Activated T-cell treated with anti-CD3 and anti-CD28 coated beads, Interleukin-2, amount 50 U/mL, for 1 hour (primary cell): ENCODE results near the gene R3HDM2.
"Not testable (repeated sequence)": the region's sequence is repeated elsewhere in the genome, so short reads cannot be mapped to it uniquely, and the experiment has no call there.

Experiments
- DNase-seq: peaks from one replicate; pipeline ENCODE4 v3.0.0-alpha.2; 2020

The R3HDM2 gene

GRCh38 chr12:57320639-57321038, 110.2 kb downstream of the R3HDM2 start:
- DNase-seq = no peak

GRCh38 chr12:57319678-57320469, 111.0 kb downstream of the R3HDM2 start:
- DNase-seq = no peak

DNA sequence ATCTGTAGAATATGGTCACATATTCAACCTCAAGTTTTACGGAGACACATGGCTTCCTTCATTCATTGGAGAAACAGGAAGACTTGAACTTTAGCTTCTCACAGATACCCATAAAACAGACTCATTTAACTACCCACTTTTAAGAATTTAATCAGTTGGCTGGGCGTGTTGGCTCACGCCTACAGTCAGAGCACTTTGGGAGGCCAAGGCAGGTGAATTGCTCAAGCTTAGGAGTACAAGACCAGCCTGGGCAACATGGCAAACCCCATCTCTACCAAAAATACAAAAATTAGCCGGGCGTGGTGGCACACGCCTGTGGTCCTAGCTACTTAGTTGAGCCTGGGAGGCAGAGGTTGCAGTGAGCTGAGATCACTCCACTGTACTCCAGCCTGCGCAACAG, 115.2 kb downstream of the R3HDM2 start:
- DNase-seq = no peak

DNA sequence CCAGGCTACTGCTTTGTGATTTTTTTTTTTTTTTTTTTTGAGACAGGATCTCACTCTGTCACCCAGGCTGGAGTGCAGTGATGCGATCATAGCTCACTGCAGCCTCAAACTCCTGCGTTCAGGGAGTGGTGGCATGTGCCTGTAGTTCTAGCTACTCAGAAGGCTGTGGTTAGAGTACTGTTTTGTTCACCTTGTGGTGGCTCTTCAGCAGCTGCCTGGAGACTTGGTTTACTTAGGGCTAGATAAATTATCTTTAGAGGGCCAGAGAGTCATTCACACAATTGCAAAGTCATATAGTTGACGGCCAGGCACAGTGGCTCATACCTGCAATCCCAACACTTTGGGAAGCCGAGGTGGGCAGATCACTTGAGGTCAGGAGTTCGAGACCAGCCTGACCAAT, 118.6 kb downstream of the R3HDM2 start:
- not testable (repeated sequence) for DNase-seq

DNA sequence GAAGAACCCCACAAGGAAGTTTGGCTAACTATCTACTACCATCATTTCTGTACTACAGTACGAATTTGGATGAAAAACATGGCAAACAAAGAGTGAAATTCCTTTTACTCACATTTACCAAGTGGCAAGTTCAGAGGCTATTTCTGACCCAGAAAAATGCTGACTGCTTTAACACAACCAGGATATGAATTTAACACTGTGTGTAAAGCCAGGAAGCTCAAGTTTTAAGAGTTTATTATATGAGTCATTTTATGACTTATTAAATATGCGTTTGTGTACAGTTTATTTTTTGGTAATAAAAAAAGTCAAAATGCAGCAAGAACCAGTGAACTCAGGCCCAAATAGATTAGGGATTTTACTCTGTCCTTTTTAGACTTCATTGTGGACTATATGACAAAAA, 121.4 kb downstream of the R3HDM2 start:
- DNase-seq = no peak

DNA sequence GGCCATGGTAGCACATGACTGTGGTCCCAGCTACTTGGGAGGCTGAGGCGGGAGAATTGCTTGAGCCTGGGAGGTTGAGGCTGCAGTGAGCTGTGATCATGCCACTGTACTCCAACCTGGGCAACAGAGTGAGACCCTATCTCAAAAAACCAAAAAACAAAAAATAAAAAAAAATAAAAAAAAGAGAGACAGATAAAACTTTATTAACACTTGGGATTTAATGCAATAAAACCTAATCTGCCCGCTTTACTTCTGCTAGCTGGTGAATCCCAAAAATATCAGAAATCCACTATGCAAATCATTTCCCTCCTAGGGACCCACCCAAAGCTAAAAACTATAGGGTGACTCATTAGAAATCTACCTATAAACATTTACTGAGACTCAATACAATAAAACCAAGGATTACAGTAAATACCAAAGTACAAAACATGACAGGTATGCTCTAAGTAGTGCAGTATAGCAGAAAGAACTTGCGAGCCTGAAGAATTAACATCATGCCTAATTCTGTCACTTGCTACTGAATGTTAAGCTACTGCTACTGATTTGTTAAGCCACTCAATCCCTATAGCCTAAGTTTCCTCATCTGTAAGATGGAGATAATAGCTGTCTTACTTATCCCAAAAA, 129.8 kb downstream of the R3HDM2 start:
- DNase-seq = no peak

DNA sequence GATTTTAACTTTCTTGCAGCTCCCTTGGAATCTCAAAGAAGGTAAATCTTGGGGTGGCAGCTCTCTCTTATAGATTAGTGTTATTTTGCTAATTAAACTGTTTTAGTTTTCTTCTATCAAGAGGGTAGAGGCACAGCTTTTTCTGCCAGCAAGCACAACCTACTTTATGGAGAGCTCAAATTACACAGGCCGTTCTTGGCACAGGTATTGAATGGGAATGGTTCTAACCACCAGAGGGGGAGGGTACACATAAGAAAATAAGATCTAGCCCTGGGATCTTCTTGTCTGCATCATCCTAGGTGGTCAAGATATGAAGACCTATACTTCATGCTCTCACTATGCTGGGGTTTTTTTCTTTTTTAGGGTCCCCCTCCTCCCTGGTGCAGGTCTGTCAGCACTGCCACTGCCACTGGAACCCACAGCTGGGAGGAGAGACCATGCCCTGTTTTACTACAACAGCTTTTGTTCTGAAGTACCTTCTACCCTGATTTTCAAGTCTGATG, 131.3 kb downstream of the R3HDM2 start:
- DNase-seq = no peak

DNA sequence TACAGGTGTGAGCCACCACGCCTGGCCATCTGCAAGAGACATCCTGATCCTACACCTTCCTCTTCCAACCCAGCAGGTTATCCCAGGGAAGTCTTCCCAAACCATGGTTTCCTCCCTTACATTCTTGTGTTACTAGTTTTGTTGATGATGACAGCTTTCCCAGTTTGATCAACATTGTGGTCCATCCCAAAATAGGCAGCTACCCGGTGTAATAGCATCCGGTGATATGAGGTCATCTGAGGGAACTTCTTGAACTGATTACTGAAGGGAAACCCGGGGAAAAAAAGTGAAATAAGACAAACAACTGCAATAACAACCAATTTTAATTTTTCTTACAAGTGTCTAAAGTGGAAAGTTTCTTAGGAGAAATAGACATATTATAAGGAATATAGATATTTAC, 134.6 kb downstream of the R3HDM2 start:
- DNase-seq = no peak

DNA sequence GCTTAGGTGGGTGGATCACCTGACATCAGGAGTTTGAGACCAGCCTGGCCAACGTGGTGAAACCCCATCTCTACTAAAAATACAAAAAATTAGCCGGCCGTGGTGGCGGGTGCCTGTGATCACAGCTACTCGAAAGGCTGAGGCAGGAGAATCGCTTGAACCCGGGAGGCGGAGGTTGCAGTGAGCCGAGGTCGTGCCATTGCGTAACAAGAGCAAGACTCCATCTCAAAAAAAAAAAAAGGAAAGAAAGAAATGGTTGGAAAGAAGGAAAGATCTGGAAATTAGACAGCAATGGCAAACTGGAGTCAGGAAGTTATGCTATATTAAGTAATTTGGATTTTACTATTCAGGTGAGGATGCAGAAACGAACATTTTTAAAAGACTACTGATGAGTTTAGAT, 148.8 kb downstream of the R3HDM2 start:
- DNase-seq = not testable (repeated sequence)

DNA sequence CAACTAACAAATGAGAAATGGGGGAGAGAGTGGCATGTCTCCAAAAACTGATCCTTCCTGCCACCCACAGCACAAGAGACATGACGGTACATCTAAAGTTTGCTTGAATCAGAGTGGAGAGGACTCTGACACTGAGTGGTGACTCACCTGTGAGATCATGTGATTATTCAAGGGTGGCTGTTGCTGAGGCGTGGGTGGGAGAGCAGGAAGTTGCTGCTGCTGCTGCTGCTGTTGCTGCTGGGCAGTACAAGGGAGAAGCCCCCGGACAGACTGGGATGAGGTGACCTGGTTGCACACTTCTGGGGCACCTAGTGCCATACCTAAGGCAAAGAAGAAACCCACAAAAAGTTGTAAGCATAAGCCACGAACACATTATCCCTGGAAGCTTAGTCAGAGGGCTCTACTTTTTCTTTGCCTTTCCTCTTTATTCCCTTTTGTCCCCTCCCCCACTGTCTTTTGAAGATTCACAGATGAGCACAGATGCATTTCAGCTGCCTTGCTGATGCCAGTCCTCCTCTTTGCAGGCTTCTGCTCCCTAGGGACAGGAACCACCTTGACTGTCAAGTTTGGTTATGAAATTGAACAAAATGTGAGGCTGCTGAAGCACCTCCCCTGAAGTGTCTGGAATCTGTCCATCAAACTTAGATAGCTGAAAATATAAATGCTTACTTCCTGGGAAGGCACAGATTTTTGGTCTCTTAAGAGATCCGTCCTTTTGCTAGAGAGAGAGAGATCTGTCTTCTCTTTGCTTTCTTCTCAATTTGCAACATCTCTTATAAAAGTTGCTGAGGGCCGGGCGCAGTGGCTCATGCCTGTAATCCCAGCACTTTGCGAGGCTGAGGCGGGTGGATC, 150.4 kb downstream of the R3HDM2 start:
- DNase-seq = peak; percentile 57

GRCh38 chr12:57278465-57279381, 152.1 kb downstream of the R3HDM2 start:
- DNase-seq = no peak

GRCh38 chr12:57276935-57277563, 153.8 kb downstream of the R3HDM2 start:
- no peak for DNase-seq

GRCh38 chr12:57276233-57276632, 154.6 kb downstream of the R3HDM2 start:
- DNase-seq = not testable (repeated sequence)

GRCh38 chr12:57273516-57273915, 157.3 kb downstream of the R3HDM2 start:
- DNase-seq = no peak

DNA sequence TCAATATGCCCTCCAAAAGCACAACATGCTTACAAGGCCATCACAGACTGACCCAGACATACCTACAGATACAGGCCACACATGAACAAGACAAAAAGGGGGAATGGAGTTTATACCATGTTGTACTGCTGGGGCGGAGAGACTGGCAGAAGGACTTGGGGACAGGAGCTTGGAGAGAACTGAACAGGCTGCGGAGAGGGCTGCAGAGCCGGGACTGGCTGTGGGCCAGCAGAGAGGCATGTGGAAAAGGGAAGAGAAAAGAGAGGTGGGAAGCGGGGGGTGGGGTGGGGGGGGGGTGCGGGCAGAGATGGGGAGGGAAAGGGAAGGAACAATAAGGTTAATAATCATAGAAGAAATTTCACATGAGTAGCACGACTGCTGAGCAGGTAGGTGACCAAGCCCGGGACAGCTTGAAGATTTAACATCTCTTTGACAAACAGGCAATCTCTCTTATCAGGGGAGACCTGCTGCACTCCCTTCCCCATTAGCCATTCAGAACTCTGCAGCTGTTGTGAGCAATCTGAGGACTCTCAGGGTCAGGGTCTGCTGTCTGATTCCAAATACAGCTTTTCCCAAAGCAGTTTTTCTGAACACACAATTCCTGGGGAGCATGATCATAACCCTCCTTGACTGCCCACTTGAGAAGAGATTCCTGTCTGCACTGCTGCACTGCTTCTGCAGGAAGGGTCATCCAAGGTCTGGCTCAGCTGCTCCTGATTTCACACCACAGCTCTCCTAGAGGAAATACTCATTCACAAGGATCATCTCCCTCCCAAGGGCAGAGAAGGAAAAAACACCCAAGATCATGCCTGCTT, 158.3 kb downstream of the R3HDM2 start:
- no peak for DNase-seq

- DNase-seq = no peak
Measured at GRCh38 chr12:57270966-57271470, 159.8 kb downstream of the R3HDM2 start.

DNA sequence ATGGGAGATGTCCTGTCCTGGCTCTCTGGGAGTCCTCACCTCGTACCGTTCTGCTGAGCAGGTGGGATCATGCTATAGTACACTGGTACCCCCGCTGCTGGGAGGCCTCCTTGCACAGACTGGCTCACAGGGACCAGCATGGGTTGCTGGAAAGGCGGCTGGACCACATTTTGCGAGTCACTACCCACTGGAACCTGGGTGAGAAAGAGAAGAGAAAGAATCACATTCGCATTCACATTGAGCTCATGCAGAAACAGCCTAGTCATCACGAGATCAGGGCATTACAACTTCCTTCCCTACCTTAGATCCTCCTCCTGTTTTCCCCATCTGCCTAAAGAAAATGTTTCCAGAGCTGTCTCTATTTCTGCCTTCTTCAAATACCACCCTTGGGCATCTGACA, 162.6 kb downstream of the R3HDM2 start:
- no peak for DNase-seq

DNA sequence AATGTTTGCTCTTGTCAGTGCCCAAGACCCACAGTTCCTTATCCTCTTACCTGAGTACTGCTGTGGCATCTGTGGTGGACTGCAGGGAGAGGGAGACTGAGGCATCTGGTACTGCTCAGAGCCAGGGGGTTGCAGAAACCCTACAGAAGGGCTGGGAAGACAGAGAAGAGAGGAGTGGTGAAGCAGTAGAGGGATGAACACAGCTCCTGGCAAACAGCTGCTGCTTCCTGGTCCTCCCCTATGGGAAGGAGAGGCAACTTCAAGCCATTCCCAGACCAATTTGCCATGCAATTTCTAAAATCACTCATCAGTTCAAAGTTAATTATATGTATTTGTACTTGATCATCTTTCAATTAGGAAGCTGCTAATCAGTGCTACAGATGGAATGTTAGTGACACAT, 164.2 kb downstream of the R3HDM2 start:
- no peak for DNase-seq

DNA sequence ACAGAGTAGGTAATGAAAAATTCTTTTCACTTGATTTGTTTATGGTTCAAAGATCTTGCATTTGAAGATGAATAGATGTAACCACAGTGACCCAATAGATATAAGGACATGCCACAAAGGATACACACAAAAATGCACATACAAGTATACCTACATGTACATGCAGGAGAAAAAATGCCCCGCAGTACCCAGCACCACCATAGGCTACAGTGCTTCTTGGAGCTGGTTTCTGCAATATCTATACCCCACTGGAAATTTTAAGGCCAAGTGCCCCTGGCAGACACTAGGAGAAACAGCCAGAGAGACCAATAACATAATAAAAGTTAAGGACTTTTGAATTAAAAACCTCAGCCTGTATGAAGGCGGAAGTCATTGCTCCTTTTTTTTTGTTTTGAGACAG, 167.7 kb downstream of the R3HDM2 start:
- DNase-seq = no peak

DNA sequence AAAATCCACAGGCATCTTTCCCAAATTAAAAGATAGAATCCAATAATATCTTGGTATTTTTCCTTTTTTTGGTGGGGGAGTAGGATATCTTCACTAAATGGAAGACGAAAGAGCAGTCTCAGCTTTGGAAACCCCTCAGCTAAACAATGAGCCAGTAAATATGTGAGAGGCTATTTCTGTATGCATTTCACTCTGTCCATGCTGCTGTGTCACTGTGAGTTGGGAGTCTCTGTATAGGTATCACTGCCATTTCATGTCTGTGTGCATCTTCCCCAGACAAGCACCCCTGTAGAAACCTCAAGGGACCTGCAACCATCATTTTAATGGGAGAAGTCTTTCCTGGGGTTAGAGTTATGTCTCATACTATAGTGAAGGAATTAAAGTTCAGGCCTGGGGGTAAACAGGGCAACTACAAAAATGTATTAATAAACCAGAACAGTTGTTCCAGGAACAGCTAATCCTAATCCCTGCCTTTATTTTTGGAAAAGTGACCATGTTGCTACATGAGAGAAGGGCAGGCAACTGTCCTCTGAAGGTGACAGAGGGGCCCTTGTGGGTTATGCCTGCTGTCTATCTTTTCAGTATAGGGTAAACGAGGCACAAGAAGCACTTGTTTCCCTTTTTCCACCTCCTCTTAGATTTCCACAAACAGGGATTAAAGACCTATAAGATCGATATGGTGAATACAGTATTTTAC, 168.6 kb downstream of the R3HDM2 start:
- DNase-seq = no peak
